ENCODE data around the gene CCL7. TPM values are rescaled to one million over a fixed set of nuclear protein-coding genes. Genes with fewer than 3 reads are reported as not detected.

Gene CCL7
- total RNA-seq, 2 experiments from 2014 or later, result not detected

- no TSS peak for BruUV-seq (replicated peaks)
- intact Hi-C loops (cut with micrococcal nuclease; ENCODE audit: unreplicated experiment), result loop anchor here (5.0 kb wide), 1 partner anchor 107 kb away; the partner anchor contains the start of gene CCL1
- no peaks in the 10 kb centered on the region for H4K20me1 ChIP-seq (ENCODE audit: insufficient read depth, low read length)
- H3K4me1 ChIP-seq (ENCODE audit: insufficient read depth, low read length, poor library complexity, severe bottlenecking), result no peaks in the 10 kb centered on the region
- H3K27ac ChIP-seq (ENCODE audit: low read depth, low read length, poor library complexity, severe bottlenecking), result no peak within 1 kb of the TSS
- CTCF ChIA-PET (ENCODE audit: unreplicated experiment), result no interaction called here
- no peak within 1 kb of the TSS for H3K4me3 ChIP-seq (ENCODE audit: low read depth, low read length, poor library complexity, severe bottlenecking)
- no peak for DNase-seq (ENCODE audit: low spot score)
- no peaks in the 10 kb centered on the region for H3K9me2 ChIP-seq (ENCODE audit: insufficient read depth, low read length)
- no peaks in the 10 kb centered on the region for H3K79me2 ChIP-seq (ENCODE audit: insufficient read depth, low read depth, low read length)
- no peaks in the 10 kb centered on the region for H3K36me3 ChIP-seq (ENCODE audit: insufficient read depth, low read length)
- no peak within 1 kb of the TSS for H2AFZ ChIP-seq (ENCODE audit: low read length)
- POLR2A ChIA-PET, result no interaction called here
- H3K9me3 ChIP-seq (ENCODE audit: low read length), result no peaks in the 10 kb centered on the region
- TF ChIP-seq EZH2phosphoT487 (IDR thresholded peaks at IDR 0.05; ENCODE audit: borderline replicate concordance, low read depth, low read length), result no peak
- TF ChIP-seq, protein P1, sequence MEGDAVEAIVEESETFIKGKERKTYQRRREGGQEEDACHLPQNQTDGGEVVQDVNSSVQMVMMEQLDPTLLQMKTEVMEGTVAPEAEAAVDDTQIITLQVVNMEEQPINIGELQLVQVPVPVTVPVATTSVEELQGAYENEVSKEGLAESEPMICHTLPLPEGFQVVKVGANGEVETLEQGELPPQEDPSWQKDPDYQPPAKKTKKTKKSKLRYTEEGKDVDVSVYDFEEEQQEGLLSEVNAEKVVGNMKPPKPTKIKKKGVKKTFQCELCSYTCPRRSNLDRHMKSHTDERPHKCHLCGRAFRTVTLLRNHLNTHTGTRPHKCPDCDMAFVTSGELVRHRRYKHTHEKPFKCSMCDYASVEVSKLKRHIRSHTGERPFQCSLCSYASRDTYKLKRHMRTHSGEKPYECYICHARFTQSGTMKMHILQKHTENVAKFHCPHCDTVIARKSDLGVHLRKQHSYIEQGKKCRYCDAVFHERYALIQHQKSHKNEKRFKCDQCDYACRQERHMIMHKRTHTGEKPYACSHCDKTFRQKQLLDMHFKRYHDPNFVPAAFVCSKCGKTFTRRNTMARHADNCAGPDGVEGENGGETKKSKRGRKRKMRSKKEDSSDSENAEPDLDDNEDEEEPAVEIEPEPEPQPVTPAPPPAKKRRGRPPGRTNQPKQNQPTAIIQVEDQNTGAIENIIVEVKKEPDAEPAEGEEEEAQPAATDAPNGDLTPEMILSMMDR (conservative IDR thresholded peaks at IDR 0.05; ENCODE audit: low read length), result no peak
- no peak within 1 kb of the TSS for H3K4me2 ChIP-seq (ENCODE audit: low read length)
Measured at GRCh38 chr17:34254651-34255380, 15.2 kb upstream of the CCL7 start, which contains the start of gene CCL2. TSS of gene CCL2 (plus strand) at chr17:34255285. CDS start at chr17:34255350, 65 bp downstream.

GRCh38 chr17:34255381-34255732 lies 14.7 kb upstream of the CCL7 start:
- no TSS peak for BruUV-seq (replicated peaks)
- Histone ChIP-seq H3K27ac (ENCODE audit: low read depth, low read length, poor library complexity, severe bottlenecking) (no peak overlapping the region), H3K4me1 (ENCODE audit: insufficient read depth, low read length, poor library complexity, severe bottlenecking) (no peaks in the 10 kb centered on the region), H3K9me3 (ENCODE audit: low read length) (no peaks in the 10 kb centered on the region), H3K4me2 (ENCODE audit: low read length) (no peak overlapping the region), H3K4me3 (ENCODE audit: low read depth, low read length, poor library complexity, severe bottlenecking) (no peak overlapping the region), H3K79me2 (ENCODE audit: insufficient read depth, low read depth, low read length) (no peaks in the 10 kb centered on the region), H4K20me1 (ENCODE audit: insufficient read depth, low read length) (no peaks in the 10 kb centered on the region), H3K36me3 (ENCODE audit: insufficient read depth, low read length) (no peaks in the 10 kb centered on the region), H2AFZ (ENCODE audit: low read length) (no peak overlapping the region), H3K9me2 (ENCODE audit: insufficient read depth, low read length) (no peaks in the 10 kb centered on the region)
- POLR2A ChIA-PET, result no interaction called here
- no peak for DNase-seq (ENCODE audit: low spot score)
- CTCF ChIA-PET (ENCODE audit: unreplicated experiment), result no interaction called here
- TF ChIP-seq, protein P1 (conservative IDR thresholded peaks at IDR 0.05; ENCODE audit: low read length), result no peak
- TF ChIP-seq EZH2phosphoT487 (IDR thresholded peaks at IDR 0.05; ENCODE audit: borderline replicate concordance, low read depth, low read length), result no peak
- intact Hi-C loops (cut with micrococcal nuclease; ENCODE audit: unreplicated experiment), result no loop called here

GRCh38 chr17:34255841-34256240 lies 14.2 kb upstream of the CCL7 start:
- no peaks in the 10 kb centered on the region for H3K4me1 ChIP-seq (ENCODE audit: insufficient read depth, low read length, poor library complexity, severe bottlenecking)
- CTCF ChIA-PET (ENCODE audit: unreplicated experiment), result interaction anchor here (0.5 kb wide), 1 partner anchor 1029 kb away, joined by 3 read pairs; no protein-coding TSS in a partner anchor
- no TSS peak for BruUV-seq (replicated peaks)

More at GRCh38 chr17:34255841-34256240, 14.2 kb upstream of the CCL7 start:
- H2AFZ ChIP-seq (ENCODE audit: low read length), result no peak overlapping the region
- no peak overlapping the region for H3K27ac ChIP-seq (ENCODE audit: low read depth, low read length, poor library complexity, severe bottlenecking)
- POLR2A ChIA-PET, result no interaction called here
- no peak overlapping the region for H3K4me2 ChIP-seq (ENCODE audit: low read length)
- no peak for DNase-seq (ENCODE audit: low spot score)
- no peaks in the 10 kb centered on the region for H3K79me2 ChIP-seq (ENCODE audit: insufficient read depth, low read depth, low read length)
- TF ChIP-seq, protein P1 (conservative IDR thresholded peaks at IDR 0.05; ENCODE audit: low read length), result no peak
- no peak for TF ChIP-seq EZH2phosphoT487 (IDR thresholded peaks at IDR 0.05; ENCODE audit: borderline replicate concordance, low read depth, low read length)
- H3K36me3 ChIP-seq (ENCODE audit: insufficient read depth, low read length), result no peaks in the 10 kb centered on the region
- H3K4me3 ChIP-seq (ENCODE audit: low read depth, low read length, poor library complexity, severe bottlenecking), result no peak overlapping the region
- H3K9me3 ChIP-seq (ENCODE audit: low read length), result no peaks in the 10 kb centered on the region
- no peaks in the 10 kb centered on the region for H3K9me2 ChIP-seq (ENCODE audit: insufficient read depth, low read length)
- H4K20me1 ChIP-seq (ENCODE audit: insufficient read depth, low read length), result no peaks in the 10 kb centered on the region
- intact Hi-C loops (cut with micrococcal nuclease; ENCODE audit: unreplicated experiment), result no loop called here

All from OCI-LY7 (cell line).